H1 (cell line): ENCODE data around the gene CD300LG. TPM values are rescaled to one million over a fixed set of nuclear protein-coding genes. Genes with fewer than 3 reads are reported as not detected.

Experiments
- ATF2 ChIP-seq: IDR thresholded peaks from 2 replicates; pipeline ENCODE4 v1.6.1; 2012; ENCODE audit warnings: low read length, inconsistent platforms
- polyA plus RNA-seq, 7 experiments: library from polyadenylated mRNA; depleted of rRNA in 3 of 7; stranded (reverse) in 5 of 7; unstranded in 2 of 7; fragments of >200 nt in 5 of 7; fragments of 200-250 nt in 2 of 7; gene quantifications; 1 replicate in 5 of 7; 2 replicates in 1 of 7; 4 replicates in 1 of 7; pipeline versions ENCODE4 v1.2.1 to v1.2.3, GENCODE V29; 2011 to 2013; ENCODE audit warnings: missing spikeins in 2 of 7, mixed read lengths in 2 of 7
- total RNA-seq: library from RNA; stranded (reverse); fragmentation: NEBNext Ultra II Directional; extraction: Animal tissue kit (Norgen Biotek cat#: 25700); gene quantifications from 2 replicates; pipeline ENCODE4 v1.2.1, GENCODE V29; 2021

Gene CD300LG
- total and polyA plus RNA-seq, 2 of the 8 experiments (the other 6 are each of a cell fraction or from before 2014, with no cell fraction given) = 0.06 TPM; not detected in 1

GRCh38 chr17:43810823-43811222 lies 36.2 kb upstream of the CD300LG start (continued):
- no peak for TF ChIP-seq ATF2
- TF ChIP-seq, all 59 proteins: peak for 0
